ENCODE data around the gene PUM2. TPM values are rescaled to one million over a fixed set of nuclear protein-coding genes. Genes with fewer than 3 reads are reported as not detected.
A peak's percentile ranks its signal among the peaks of the same experiment; 100 is the strongest.

PUM2 gene
- total RNA-seq, 1 experiment from 2014 or later: 112 TPM

DNA sequence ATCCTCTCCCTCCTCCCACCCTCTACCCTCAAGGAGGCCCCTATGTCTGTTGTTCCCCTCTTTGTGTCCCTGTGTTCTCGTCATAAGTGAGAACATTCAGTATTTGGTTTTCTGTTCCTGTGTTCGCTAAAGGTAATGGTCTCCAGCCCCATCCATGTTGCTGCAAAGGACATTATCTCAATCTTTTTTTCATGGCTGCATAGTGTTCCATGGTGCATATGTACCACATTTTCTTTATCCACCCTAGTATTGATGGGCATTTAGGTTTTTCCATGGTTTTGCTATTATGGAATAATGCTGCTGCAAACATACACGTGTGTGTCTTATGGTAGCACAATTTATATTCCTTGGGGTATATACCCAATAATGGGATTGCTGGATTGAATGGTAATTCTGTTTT, 33.0 kb downstream of the PUM2 start:
- no peak overlapping the region for H3K4me3 ChIP-seq (ENCODE audit: low read depth, low read length, poor library complexity, severe bottlenecking)
- TSS peak; percentile 9 for BruUV-seq (replicated peaks)
- no peaks in the 10 kb centered on the region for H3K27me3 ChIP-seq (replicated peaks; ENCODE audit: insufficient read depth, low read depth, low read length, poor library complexity)
- peaks cover 75% of the 10 kb centered on the region for H3K36me3 ChIP-seq (ENCODE audit: insufficient read depth, low read length, poor library complexity, severe bottlenecking)
- ChIA-PET CTCF (no interaction called here), POLR2A (ENCODE audit: low non-redundant PET) (no interaction called here)
- no peak for TF ChIP-seq CTCF (conservative IDR thresholded peaks at IDR 0.05; ENCODE audit: low read depth, low read length)
- no peak for TF ChIP-seq EZH2 (IDR thresholded peaks at IDR 0.05; ENCODE audit: borderline replicate concordance, low read depth, low read length, poor library complexity, severe bottlenecking)
- no peak overlapping the region for H3K27ac ChIP-seq (ENCODE audit: low read depth, low read length, poor library complexity, severe bottlenecking)
- no peak for DNase-seq (ENCODE audit: low spot score)
- no peaks in the 10 kb centered on the region for H3K9me3 ChIP-seq (ENCODE audit: low read depth, low read length, poor library complexity, severe bottlenecking)
- H3K4me1 ChIP-seq (ENCODE audit: insufficient read depth, low read length, poor library complexity, severe bottlenecking): no peaks in the 10 kb centered on the region
- intact Hi-C loops (cut with micrococcal nuclease; ENCODE audit: unreplicated experiment): no loop called here

DNA sequence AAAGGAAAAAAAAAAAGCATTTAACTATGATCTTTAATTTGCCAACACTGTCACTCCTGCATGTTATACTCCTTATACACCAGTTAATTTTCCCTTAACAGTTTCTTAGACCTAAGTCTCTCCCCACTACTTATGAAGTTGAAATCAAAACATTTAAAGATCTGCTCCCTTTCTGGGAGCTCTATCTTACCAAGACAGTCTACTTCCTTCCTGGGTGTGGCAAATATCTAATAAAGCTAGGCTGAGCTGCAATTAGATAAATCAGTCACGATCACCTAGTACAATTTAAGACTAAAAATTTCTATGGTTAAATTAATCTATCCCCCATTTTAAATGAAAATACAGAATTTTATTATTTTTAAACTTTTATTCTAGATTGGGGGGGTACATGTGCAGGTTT, 33.4 kb downstream of the PUM2 start:
- Histone ChIP-seq H3K27me3 (replicated peaks; ENCODE audit: insufficient read depth, low read depth, low read length, poor library complexity) (no peaks in the 10 kb centered on the region), H3K4me1 (ENCODE audit: insufficient read depth, low read length, poor library complexity, severe bottlenecking) (no peaks in the 10 kb centered on the region), H3K4me3 (ENCODE audit: low read depth, low read length, poor library complexity, severe bottlenecking) (no peak overlapping the region), H3K36me3 (ENCODE audit: insufficient read depth, low read length, poor library complexity, severe bottlenecking) (peaks cover 74% of the 10 kb centered on the region), H3K27ac (ENCODE audit: low read depth, low read length, poor library complexity, severe bottlenecking) (no peak overlapping the region), H3K9me3 (ENCODE audit: low read depth, low read length, poor library complexity, severe bottlenecking) (no peaks in the 10 kb centered on the region)
- DNase-seq (ENCODE audit: low spot score): no peak
- TF ChIP-seq CTCF (conservative IDR thresholded peaks at IDR 0.05; ENCODE audit: low read depth, low read length) (no peak), EZH2 (IDR thresholded peaks at IDR 0.05; ENCODE audit: borderline replicate concordance, low read depth, low read length, poor library complexity, severe bottlenecking) (no peak)
- ChIA-PET POLR2A (ENCODE audit: low non-redundant PET) (interaction anchor here (0.7 kb wide), 1 partner anchor 26 kb away, joined by 3 read pairs; no protein-coding TSS in a partner anchor), CTCF (no interaction called here)
- intact Hi-C loops (cut with micrococcal nuclease; ENCODE audit: unreplicated experiment): no loop called here
- no TSS peak for BruUV-seq (replicated peaks)

DNA sequence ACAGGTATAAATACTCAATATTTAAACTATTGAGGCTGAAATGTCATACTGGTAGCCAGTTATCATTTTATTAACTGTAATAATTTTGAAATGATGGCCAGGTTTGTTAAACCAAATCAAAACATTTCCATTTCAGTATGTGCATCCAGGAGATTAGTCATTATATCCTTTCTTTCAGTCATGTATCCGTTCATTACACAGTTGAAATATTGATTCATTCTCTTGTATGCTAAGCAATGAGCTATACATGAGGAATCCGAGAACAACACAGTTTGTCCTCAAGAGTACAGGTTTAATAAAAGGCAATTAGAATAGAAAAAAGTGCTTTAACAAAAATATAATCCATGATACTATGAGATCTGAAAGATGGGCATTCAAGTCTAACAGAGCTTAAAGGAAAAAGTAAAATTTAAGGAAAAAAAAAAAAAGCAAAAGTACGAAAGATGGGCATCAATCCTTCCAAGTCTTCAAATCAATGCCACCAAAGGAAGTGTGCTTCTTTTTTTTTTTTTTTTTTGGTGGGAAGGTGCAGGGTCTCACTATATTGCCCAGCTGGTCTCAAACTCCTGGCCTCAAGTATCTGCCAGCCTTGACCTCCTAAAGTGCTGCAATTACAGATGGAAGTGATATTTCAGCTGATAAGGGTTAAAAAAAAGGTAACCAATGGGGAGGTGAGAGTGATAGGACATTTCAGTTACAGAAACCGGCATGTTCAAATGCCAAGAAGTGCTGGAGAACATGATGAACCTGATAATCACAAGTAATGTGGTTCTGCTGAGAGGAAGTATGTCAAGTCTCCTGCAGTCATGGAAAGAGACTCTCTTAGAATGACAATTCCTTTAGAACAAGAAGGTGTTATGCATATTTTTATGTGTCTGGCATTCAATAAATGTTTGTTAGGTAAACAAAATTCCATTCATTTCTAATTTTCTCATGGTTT, 35.8 kb downstream of the PUM2 start:
- no TSS peak for BruUV-seq (replicated peaks)
- H3K27me3 ChIP-seq (replicated peaks; ENCODE audit: insufficient read depth, low read depth, low read length, poor library complexity): no peaks in the 10 kb centered on the region
- H3K4me3 ChIP-seq (ENCODE audit: low read depth, low read length, poor library complexity, severe bottlenecking): no peak overlapping the region
- H3K27ac ChIP-seq (ENCODE audit: low read depth, low read length, poor library complexity, severe bottlenecking): no peak overlapping the region
- no peak for TF ChIP-seq CTCF (conservative IDR thresholded peaks at IDR 0.05; ENCODE audit: low read depth, low read length)
- TF ChIP-seq EZH2 (IDR thresholded peaks at IDR 0.05; ENCODE audit: borderline replicate concordance, low read depth, low read length, poor library complexity, severe bottlenecking): no peak
- intact Hi-C loops (cut with micrococcal nuclease; ENCODE audit: unreplicated experiment): no loop called here
- peaks cover 85% of the 10 kb centered on the region for H3K36me3 ChIP-seq (ENCODE audit: insufficient read depth, low read length, poor library complexity, severe bottlenecking)
- CTCF ChIA-PET: no interaction called here
- DNase-seq (ENCODE audit: low spot score): no peak
- H3K9me3 ChIP-seq (ENCODE audit: low read depth, low read length, poor library complexity, severe bottlenecking): no peaks in the 10 kb centered on the region
- no peaks in the 10 kb centered on the region for H3K4me1 ChIP-seq (ENCODE audit: insufficient read depth, low read length, poor library complexity, severe bottlenecking)
- POLR2A ChIA-PET (ENCODE audit: low non-redundant PET): no interaction called here

Measured in A673 (cell line).